ENCODE results near the gene ERFL. TPM values are rescaled to one million over a fixed set of nuclear protein-coding genes. Genes with fewer than 3 reads are reported as not detected.

ERFL gene
- total RNA-seq, 5 donors from 2014 or later (not counting 1 experiment from before 2014, with no cell fraction given), result 5.9 to 8.5 (median 6.3) TPM

- H3K36me3 Mint-ChIP-seq, result peaks cover 6% of the 10 kb centered on the region
- ChIA-PET POLR2A (no interaction called here), CTCF (interaction anchor here in 1 of 2 donors (0.6 kb wide), 1 partner anchor 36 kb away, joined by 3 read pairs; no protein-coding TSS in a partner anchor)
- Histone ChIP-seq H3K4me1 (ENCODE audit: control insufficient read depth in 1 of 2, extremely low read depth in 1 of 2, insufficient read depth in 2 of 2, low read length in 2 of 2) (peaks cover 25 to 59% of the 10 kb centered on the region in 2 experiments), H3K9me3 (no peaks in the 10 kb centered on the region), H3K27ac (ENCODE audit: low read length) (no peak overlapping the region), H3K4me3 (ENCODE audit: control insufficient read depth in 1 of 2, extremely low read depth in 1 of 2, low read length in 1 of 2) (no peak overlapping the region), H3K36me3 (ENCODE audit: control insufficient read depth in 2 of 2, extremely low read depth in 1 of 2, insufficient read depth in 1 of 2, low read length in 1 of 2) (peaks cover 6 to 12% of the 10 kb centered on the region in 2 donors), H3K27me3 (replicated peaks in 1 of 2; ENCODE audit: control insufficient read depth in 2 of 2, extremely low read depth in 1 of 2, insufficient read depth in 2 of 2, low read length in 1 of 2) (peaks cover 6 to 45% of the 10 kb centered on the region in 2 experiments)
- no peaks in the 10 kb centered on the region for H3K9me3 Mint-ChIP-seq
- peaks cover 4 to 15% of the 10 kb centered on the region in 2 donors for H3K27me3 Mint-ChIP-seq
- H3K27ac Mint-ChIP-seq, result peak overlapping the region; percentile 63 to 82
- peaks cover 45 to 60% (median 49%) of the 10 kb centered on the region in 3 donors for H3K4me1 Mint-ChIP-seq
- H3K4me3 Mint-ChIP-seq, result peak overlapping the region in 1 of 3 donors; percentile 18
- peak in 3 of 35 experiments; percentile 24 to 47 (median 34) for DNase-seq
- 46% methylated on average over 6 of the region's 13 CpGs for WGBS (ENCODE audit: insufficient coverage)
- ATAC-seq (replicated peaks in 1 of 4), result peak; percentile 10 to 33 (median 21)
These were observed 17.0 kb downstream of the ERFL start for GRCh38 chr19:41910992-41911888.

GRCh38 chr19:41910240-41910991, 17.8 kb downstream of the ERFL start:
- Mint-ChIP-seq H3K9me3 (no peaks in the 10 kb centered on the region), H3K4me3 (no peak overlapping the region), H3K27ac (peak overlapping the region; percentile 36 to 82), H3K36me3 (peaks cover 14% of the 10 kb centered on the region), H3K27me3 (peaks cover 4 to 15% of the 10 kb centered on the region in 2 donors), H3K4me1 (peaks cover 50 to 66% (median 56%) of the 10 kb centered on the region in 3 donors)
- Histone ChIP-seq H3K27ac (ENCODE audit: low read length) (no peak overlapping the region), H3K4me1 (ENCODE audit: control insufficient read depth in 1 of 2, extremely low read depth in 1 of 2, insufficient read depth in 2 of 2, low read length in 2 of 2) (peaks cover 20 to 55% of the 10 kb centered on the region in 2 experiments), H3K9me3 (no peaks in the 10 kb centered on the region), H3K36me3 (ENCODE audit: control insufficient read depth in 2 of 2, extremely low read depth in 1 of 2, insufficient read depth in 1 of 2, low read length in 1 of 2) (peaks cover 12 to 20% of the 10 kb centered on the region in 2 donors), H3K4me3 (ENCODE audit: control insufficient read depth in 1 of 2, extremely low read depth in 1 of 2, low read length in 1 of 2) (no peak overlapping the region), H3K27me3 (replicated peaks in 1 of 2; ENCODE audit: control insufficient read depth in 2 of 2, extremely low read depth in 1 of 2, insufficient read depth in 2 of 2, low read length in 1 of 2) (peaks cover 2 to 36% of the 10 kb centered on the region in 2 experiments)
- POLR2A ChIA-PET, result no interaction called here
- DNase-seq (no peak), ATAC-seq (replicated peaks in 1 of 4) (peak; percentile 5 to 11 (median 8))
- CTCF ChIA-PET, result no interaction called here
- 79% methylated on average over 8 of the region's 12 CpGs for WGBS (ENCODE audit: insufficient coverage)

- no peak overlapping the region for H3K4me3 ChIP-seq (ENCODE audit: control insufficient read depth in 1 of 2, extremely low read depth in 1 of 2, low read length in 1 of 2)
- Mint-ChIP-seq H3K27me3 (peaks cover 4 to 15% of the 10 kb centered on the region in 2 donors), H3K4me1 (peaks cover 57 to 71% (median 61%) of the 10 kb centered on the region in 3 donors), H3K27ac (peak overlapping the region in 1 of 2 donors; percentile 36), H3K9me3 (no peaks in the 10 kb centered on the region), H3K4me3 (no peak overlapping the region), H3K36me3 (peaks cover 20% of the 10 kb centered on the region)
- WGBS (ENCODE audit: insufficient coverage), result 91% methylated on average over 7 of the region's 13 CpGs
- DNase-seq (no peak), ATAC-seq (replicated peaks in 1 of 4) (no peak)
- ChIA-PET POLR2A (no interaction called here), CTCF (no interaction called here)
- peaks cover 18 to 27% of the 10 kb centered on the region in 2 donors for H3K36me3 ChIP-seq (ENCODE audit: control insufficient read depth in 2 of 2, extremely low read depth in 1 of 2, insufficient read depth in 1 of 2, low read length in 1 of 2)
- H3K4me1 ChIP-seq (ENCODE audit: control insufficient read depth in 1 of 2, extremely low read depth in 1 of 2, insufficient read depth in 2 of 2, low read length in 2 of 2), result peaks cover 16 to 55% of the 10 kb centered on the region in 2 experiments
- peaks cover 0 to 30% of the 10 kb centered on the region in 2 experiments for H3K27me3 ChIP-seq (replicated peaks in 1 of 2; ENCODE audit: control insufficient read depth in 2 of 2, extremely low read depth in 1 of 2, insufficient read depth in 2 of 2, low read length in 1 of 2)
- H3K9me3 ChIP-seq, result no peaks in the 10 kb centered on the region
- H3K27ac ChIP-seq (ENCODE audit: low read length), result no peak overlapping the region
These were observed 18.5 kb downstream of the ERFL start for GRCh38 chr19:41909706-41910105.

GRCh38 chr19:41908724-41909464, 19.4 kb downstream of the ERFL start:
- DNase-seq, result no peak
- H3K27ac Mint-ChIP-seq, result peak overlapping the region; percentile 2 to 7

GRCh38 chr19:41907994-41908615, 20.1 kb downstream of the ERFL start:
- Histone ChIP-seq H3K4me3 (ENCODE audit: control insufficient read depth in 1 of 2, extremely low read depth in 1 of 2, low read length in 1 of 2) (no peak overlapping the region), H3K27me3 (replicated peaks in 1 of 2; ENCODE audit: control insufficient read depth in 2 of 2, extremely low read depth in 1 of 2, insufficient read depth in 2 of 2, low read length in 1 of 2) (peaks cover 0 to 14% of the 10 kb centered on the region in 2 experiments), H3K4me1 (ENCODE audit: control insufficient read depth in 1 of 2, extremely low read depth in 1 of 2, insufficient read depth in 2 of 2, low read length in 2 of 2) (peaks cover 7 to 57% of the 10 kb centered on the region in 2 experiments), H3K9me3 (no peaks in the 10 kb centered on the region), H3K27ac (ENCODE audit: low read length) (no peak overlapping the region), H3K36me3 (ENCODE audit: control insufficient read depth in 2 of 2, extremely low read depth in 1 of 2, insufficient read depth in 1 of 2, low read length in 1 of 2) (peaks cover 18 to 44% of the 10 kb centered on the region in 2 donors)
- H3K9me3 Mint-ChIP-seq, result no peaks in the 10 kb centered on the region
- WGBS (ENCODE audit: insufficient coverage), result 93% methylated on average over 19 of the region's 25 CpGs
- ChIA-PET POLR2A (interaction anchor here in 1 of 2 donors (0.6 kb wide), 1 partner anchor 33 kb away, joined by 5 read pairs; no protein-coding TSS in a partner anchor), CTCF (interaction anchor here in 1 of 2 donors (0.6 to 1.1 kb wide), 2 partner anchors 33 to 196 kb away, joined by 5 to 6 read pairs; no protein-coding TSS in a partner anchor)
- no peak overlapping the region for H3K27ac Mint-ChIP-seq
- peaks cover 0 to 9% of the 10 kb centered on the region in 2 donors for H3K27me3 Mint-ChIP-seq
- H3K4me3 Mint-ChIP-seq, result no peak overlapping the region
- H3K4me1 Mint-ChIP-seq, result peaks cover 57 to 64% (median 59%) of the 10 kb centered on the region in 3 donors
- H3K36me3 Mint-ChIP-seq, result peaks cover 31% of the 10 kb centered on the region
- no peak for ATAC-seq (replicated peaks in 1 of 4)
- no peak for DNase-seq

More at GRCh38 chr19:41908724-41909464, 19.4 kb downstream of the ERFL start:
- ChIA-PET CTCF (interaction anchor here in 1 of 2 donors (0.6 to 1.1 kb wide), 2 partner anchors 33 to 195 kb away, joined by 5 to 6 read pairs; no protein-coding TSS in a partner anchor), POLR2A (no interaction called here)
- Histone ChIP-seq H3K4me3 (ENCODE audit: control insufficient read depth in 1 of 2, extremely low read depth in 1 of 2, low read length in 1 of 2) (no peak overlapping the region), H3K9me3 (no peaks in the 10 kb centered on the region), H3K27ac (ENCODE audit: low read length) (no peak overlapping the region), H3K4me1 (ENCODE audit: control insufficient read depth in 1 of 2, extremely low read depth in 1 of 2, insufficient read depth in 2 of 2, low read length in 2 of 2) (peaks cover 13 to 57% of the 10 kb centered on the region in 2 experiments), H3K27me3 (replicated peaks in 1 of 2; ENCODE audit: control insufficient read depth in 2 of 2, extremely low read depth in 1 of 2, insufficient read depth in 2 of 2, low read length in 1 of 2) (peaks cover 0 to 22% of the 10 kb centered on the region in 2 experiments), H3K36me3 (ENCODE audit: control insufficient read depth in 2 of 2, extremely low read depth in 1 of 2, insufficient read depth in 1 of 2, low read length in 1 of 2) (peaks cover 18 to 36% of the 10 kb centered on the region in 2 donors)
- H3K9me3 Mint-ChIP-seq, result no peaks in the 10 kb centered on the region
- peaks cover 0 to 11% of the 10 kb centered on the region in 2 donors for H3K27me3 Mint-ChIP-seq
- WGBS (ENCODE audit: insufficient coverage), result 88% methylated on average over 5 of the region's 11 CpGs
- H3K36me3 Mint-ChIP-seq, result peaks cover 26% of the 10 kb centered on the region
- H3K4me1 Mint-ChIP-seq, result peaks cover 60 to 69% (median 62%) of the 10 kb centered on the region in 3 donors
- no peak for ATAC-seq (replicated peaks in 1 of 4)
- no peak overlapping the region for H3K4me3 Mint-ChIP-seq
